HEK293 (cell line): ENCODE results near the gene FOXC2.

Experiments used
- CTCF ChIA-PET: fragments of 350-600 bp; formaldehyde crosslinking; extraction: SDS; loops from one replicate; lab custom pipeline; 2021; ENCODE audit warnings: antibody characterized with exemption; lab: Yijun Ruan, JAX
- POLR2A ChIA-PET: fragments of 300-600 bp; formaldehyde crosslinking; extraction: SDS; loops from one replicate; lab custom pipeline; 2020; ENCODE audit warnings: antibody characterized with exemption, inconsistent platforms; lab: Yijun Ruan, JAX
- H3K27ac ChIP-seq: fragments of 200-500 bp; sonication (Bioruptor generic); 2 replicates; pipeline ENCODE4 v1.5.1; 2014; ENCODE audit warnings: low read depth, low read length, control low read depth, inconsistent platforms; ENCODE audit errors: extremely low read depth
- H3K36me3 ChIP-seq, 2 experiments: fragments of 200-500 bp in 1 of 2; sonication (Bioruptor generic) in 1 of 2; 1 replicate in 1 of 2; 2 replicates in 1 of 2; pipeline ENCODE4 v1.5.1; 2014 to 2017; ENCODE audit warnings: inconsistent platforms in 2 of 2, low read length in 2 of 2; ENCODE audit not compliant: control insufficient read depth in 2 of 2, insufficient read depth in 1 of 2
- H3K4me1 ChIP-seq: fragments of 200-500 bp; sonication (Bioruptor generic); 2 replicates; pipeline ENCODE4 v1.5.1; 2014; ENCODE audit warnings: mild to moderate bottlenecking, low read length, inconsistent platforms; ENCODE audit not compliant: control insufficient read depth, insufficient read depth
- H3K4me3 ChIP-seq: 2 replicates; pipeline ENCODE4 v1.5.1; 2011; ENCODE audit warnings: low read depth, mild to moderate bottlenecking, control low read depth, low read length, moderate library complexity
- H3K9me3 ChIP-seq: fragments of 200-500 bp; sonication (Bioruptor generic); 2 replicates; pipeline ENCODE4 v1.5.1; 2014; ENCODE audit warnings: low read depth, low read length, inconsistent platforms; ENCODE audit not compliant: control insufficient read depth, insufficient read depth
- BCL11B ChIP-seq: fragments of 450-650 bp; formaldehyde crosslinking; IDR thresholded peaks from 2 replicates; pipeline ENCODE4 v1.5.1; 2016; ENCODE audit warnings: low read depth, missing biosample characterization, missing genetic modification characterization
- SCRT2 ChIP-seq: fragments of 450-650 bp; formaldehyde crosslinking; IDR thresholded peaks from 2 replicates; pipeline ENCODE4 v1.5.1; 2016; ENCODE audit warnings: missing biosample characterization, missing genetic modification characterization
- SP2 ChIP-seq: fragments of 450-650 bp; formaldehyde crosslinking; IDR thresholded peaks from 2 replicates; pipeline ENCODE4 v1.5.1; 2016; ENCODE audit warnings: missing biosample characterization, missing genetic modification characterization
- TCF7L2 ChIP-seq: IDR thresholded peaks from 2 replicates; pipeline ENCODE4 v1.6.1; 2011; ENCODE audit warnings: low read depth, mild to moderate bottlenecking, inconsistent platforms, low read length, moderate library complexity, borderline replicate concordance
- ZBTB1 ChIP-seq: fragments of 450-650 bp; formaldehyde crosslinking; IDR thresholded peaks from 2 replicates; pipeline ENCODE4 v1.5.1; 2016; ENCODE audit warnings: missing biosample characterization, missing genetic modification characterization
- ZBTB17 ChIP-seq: fragments of 450-650 bp; formaldehyde crosslinking; IDR thresholded peaks from 2 replicates; pipeline ENCODE4 v1.5.1; 2016; ENCODE audit warnings: missing biosample characterization, missing genetic modification characterization
- ZBTB20 ChIP-seq: fragments of 450-650 bp; formaldehyde crosslinking; IDR thresholded peaks from 2 replicates; pipeline ENCODE4 v1.5.1; 2016; ENCODE audit warnings: missing biosample characterization, missing genetic modification characterization
- ZNF157 ChIP-seq: fragments of 450-650 bp; formaldehyde crosslinking; IDR thresholded peaks from 2 replicates; pipeline ENCODE4 v1.5.1; 2016; ENCODE audit warnings: missing biosample characterization, missing genetic modification characterization
- ZNF202 ChIP-seq: fragments of 450-650 bp; formaldehyde crosslinking; IDR thresholded peaks from 2 replicates; pipeline ENCODE4 v1.5.1; 2016; ENCODE audit warnings: missing biosample characterization, missing genetic modification characterization, borderline replicate concordance
- ZNF211 ChIP-seq: fragments of 450-650 bp; formaldehyde crosslinking; IDR thresholded peaks from 2 replicates; pipeline ENCODE4 v1.5.1; 2016; ENCODE audit warnings: low read depth, missing biosample characterization, missing genetic modification characterization
- ZNF274 ChIP-seq, 2 experiments: fragments of 200-500 bp in 1 of 2; fragments of 450-650 bp in 1 of 2; sonication (Bioruptor generic) in 1 of 2; formaldehyde crosslinking in 1 of 2; IDR thresholded peaks; 2 replicates each; pipeline versions ENCODE4 v1.5.1 to v1.6.1; 2014 to 2016; ENCODE audit warnings: borderline replicate concordance in 1 of 2, inconsistent platforms in 1 of 2, low read length in 1 of 2, missing biosample characterization in 1 of 2, missing genetic modification characterization in 1 of 2
- ZNF280C ChIP-seq: fragments of 450-650 bp; formaldehyde crosslinking; IDR thresholded peaks from 2 replicates; pipeline ENCODE4 v1.5.1; 2016; ENCODE audit warnings: missing biosample characterization, missing genetic modification characterization
- ZNF302 ChIP-seq: fragments of 450-650 bp; formaldehyde crosslinking; IDR thresholded peaks from 2 replicates; pipeline ENCODE4 v1.5.1; 2016; ENCODE audit warnings: missing biosample characterization, missing genetic modification characterization, low read depth
- ZNF335 ChIP-seq: fragments of 450-650 bp; formaldehyde crosslinking; conservative IDR thresholded peaks from 2 replicates; pipeline ENCODE4 v1.5.1; 2016; ENCODE audit warnings: missing biosample characterization, missing genetic modification characterization
- ZNF350 ChIP-seq: fragments of 450-650 bp; formaldehyde crosslinking; IDR thresholded peaks from 2 replicates; pipeline ENCODE4 v1.5.0; 2017; ENCODE audit warnings: missing biosample characterization, mild to moderate bottlenecking, missing genetic modification characterization
- ZNF416 ChIP-seq: fragments of 450-650 bp; formaldehyde crosslinking; IDR thresholded peaks from 2 replicates; pipeline ENCODE4 v1.5.1; 2016; ENCODE audit warnings: missing biosample characterization, missing genetic modification characterization
- ZNF423 ChIP-seq: fragments of 450-650 bp; formaldehyde crosslinking; IDR thresholded peaks from 2 replicates; pipeline ENCODE4 v1.5.1; 2016; ENCODE audit warnings: missing biosample characterization, missing genetic modification characterization
- ZNF529 ChIP-seq: fragments of 450-650 bp; formaldehyde crosslinking; IDR thresholded peaks from 2 replicates; pipeline ENCODE4 v1.5.1; 2017; ENCODE audit warnings: missing genetic modification characterization, missing biosample characterization; ENCODE audit not compliant: insufficient replicate concordance
- ZNF548 ChIP-seq: fragments of 450-650 bp; formaldehyde crosslinking; IDR thresholded peaks from 2 replicates; pipeline ENCODE4 v1.5.1; 2016; ENCODE audit warnings: missing biosample characterization, missing genetic modification characterization
- ZNF692 ChIP-seq: fragments of 450-650 bp; formaldehyde crosslinking; IDR thresholded peaks from 2 replicates; pipeline ENCODE4 v1.5.1; 2016; ENCODE audit warnings: missing biosample characterization, missing genetic modification characterization
- ZNF747 ChIP-seq: fragments of 450-650 bp; formaldehyde crosslinking; IDR thresholded peaks from 2 replicates; pipeline ENCODE4 v1.5.1; 2016; ENCODE audit warnings: missing biosample characterization, missing genetic modification characterization
- TF ChIP-seq, protein P1 (sequence below): fragments of 450-650 bp; IDR thresholded peaks from 2 replicates; pipeline ENCODE4 v1.5.1; 2018; ENCODE audit warnings: missing biosample characterization, missing genetic modification characterization

The FOXC2 gene

DNA sequence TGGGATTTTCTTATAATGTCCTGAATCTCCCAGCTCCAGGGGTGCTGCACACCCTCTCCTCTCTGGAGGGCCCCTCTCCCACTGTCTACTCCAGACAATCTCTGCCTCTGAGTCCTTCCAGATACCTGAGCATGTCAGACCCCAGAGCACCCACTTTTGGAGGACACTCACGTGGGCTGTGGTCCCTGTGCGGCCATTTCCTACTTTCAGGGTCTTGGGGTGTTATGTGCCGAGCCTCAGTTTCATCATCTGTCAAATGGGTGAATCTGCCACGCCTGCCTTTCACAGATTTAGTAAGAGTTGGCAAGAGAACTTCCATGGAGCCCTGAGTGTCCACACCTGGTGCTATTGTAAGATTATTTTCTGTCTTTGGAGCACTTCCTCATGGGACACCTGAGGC lies 8.0 kb downstream of the FOXC2 start:
- peaks cover 3% of the 10 kb centered on the region; the same call in 1 of the 2 replicates for H3K4me1 ChIP-seq
- no peaks in the 10 kb centered on the region for H3K36me3 ChIP-seq
- no peaks in the 10 kb centered on the region for H3K9me3 ChIP-seq
- ChIA-PET CTCF (interaction anchor here (0.6 to 2.1 kb wide), 10 partner anchors 10 to 704 kb away, joined by 3 to 10 read pairs (median 3); no protein-coding TSS in a partner anchor), POLR2A (no interaction called here)
- TF ChIP-seq, protein P1, sequence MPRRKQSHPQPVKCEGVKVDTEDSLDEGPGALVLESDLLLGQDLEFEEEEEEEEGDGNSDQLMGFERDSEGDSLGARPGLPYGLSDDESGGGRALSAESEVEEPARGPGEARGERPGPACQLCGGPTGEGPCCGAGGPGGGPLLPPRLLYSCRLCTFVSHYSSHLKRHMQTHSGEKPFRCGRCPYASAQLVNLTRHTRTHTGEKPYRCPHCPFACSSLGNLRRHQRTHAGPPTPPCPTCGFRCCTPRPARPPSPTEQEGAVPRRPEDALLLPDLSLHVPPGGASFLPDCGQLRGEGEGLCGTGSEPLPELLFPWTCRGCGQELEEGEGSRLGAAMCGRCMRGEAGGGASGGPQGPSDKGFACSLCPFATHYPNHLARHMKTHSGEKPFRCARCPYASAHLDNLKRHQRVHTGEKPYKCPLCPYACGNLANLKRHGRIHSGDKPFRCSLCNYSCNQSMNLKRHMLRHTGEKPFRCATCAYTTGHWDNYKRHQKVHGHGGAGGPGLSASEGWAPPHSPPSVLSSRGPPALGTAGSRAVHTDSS (tag by site-specific recombination), result no peak
- TF ChIP-seq ZNF211 (tag by site-specific recombination) (no peak), ZNF157 (tag by site-specific recombination) (no peak), SP2 (tag by site-specific recombination) (no peak), ZNF692 (no peak), ZNF302 (tag by site-specific recombination) (no peak), ZNF274 (IDR thresholded peaks at IDR 0.05; ENCODE audit: low read length) (no peak), ZNF274 (tag by site-specific recombination; IDR thresholded peaks at IDR 0.05; ENCODE audit: borderline replicate concordance) (no peak), ZNF548 (tag by site-specific recombination) (no peak), ZNF280C (tag by site-specific recombination) (no peak), ZBTB20 (tag by site-specific recombination) (no peak), ZNF202 (tag by site-specific recombination) (no peak), ZNF529 (tag by site-specific recombination) (no peak), BCL11B (no peak)
- H3K4me3 ChIP-seq, result no peak overlapping the region
- no peak overlapping the region for H3K27ac ChIP-seq

DNA sequence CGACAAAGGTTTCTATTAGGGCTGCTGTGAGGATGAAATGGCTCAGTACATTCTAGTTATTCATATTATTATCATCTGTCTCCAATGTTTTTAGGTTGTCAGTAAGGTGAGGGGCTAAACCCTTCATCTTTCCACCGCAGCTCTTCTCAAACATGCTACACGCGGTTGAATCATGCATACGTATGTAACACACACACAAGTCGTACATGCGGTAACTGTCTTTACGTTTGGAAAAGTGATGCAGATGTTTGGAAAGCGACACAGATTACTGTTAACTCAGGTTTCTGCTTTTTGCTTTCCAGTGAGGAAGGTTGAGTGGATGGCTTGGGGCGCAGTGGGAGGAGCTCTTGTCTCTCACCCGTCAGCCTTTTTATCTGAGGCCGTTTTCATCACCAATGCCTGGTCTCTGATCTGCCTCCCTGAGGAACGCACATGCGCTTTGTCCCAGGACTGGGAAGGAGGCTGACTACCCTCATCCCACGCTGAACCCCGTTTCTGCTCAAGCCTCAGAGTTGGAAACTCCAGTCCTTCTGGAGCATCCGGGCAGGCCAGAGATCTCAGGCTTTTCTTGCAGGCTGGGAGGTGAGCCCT lies 8.6 kb downstream of the FOXC2 start:
- Histone ChIP-seq H3K9me3 (no peaks in the 10 kb centered on the region), H3K4me3 (no peak overlapping the region), H3K4me1 (peaks cover 3% of the 10 kb centered on the region; the same call in 1 of the 2 replicates)
- TF ChIP-seq ZNF416 (tag by site-specific recombination) (no peak), ZBTB1 (no peak), ZNF423 (tag by site-specific recombination) (no peak), ZNF747 (tag by site-specific recombination) (no peak), TCF7L2 (no peak), ZBTB17 (tag by site-specific recombination) (no peak), ZNF335 (tag by site-specific recombination) (no peak), ZNF350 (tag by site-specific recombination) (no peak), SCRT2 (tag by site-specific recombination) (no peak)
- TF ChIP-seq, all 188 proteins: peak for 0
- Histone ChIP-seq H3K36me3 (no peaks in the 10 kb centered on the region), H3K27ac (no peak overlapping the region)
- ChIA-PET POLR2A (interaction anchor here (0.7 to 1.1 kb wide), 3 partner anchors 354 to 675 kb away, joined by 3 to 4 read pairs (median 4); no protein-coding TSS in a partner anchor), CTCF (interaction anchor here (0.5 to 2.1 kb wide), 11 partner anchors 10 to 741 kb away, joined by 3 to 10 read pairs (median 3); no protein-coding TSS in a partner anchor)
